GM21529 (cell line): Measurements from ENCODE around the gene DCT.

ENCODE experiments used
- ATAC-seq: cut with Tn5 transposase; IDR thresholded peaks from one replicate; pipeline ENCODE4 v1.9.1; 2021; ENCODE audit not compliant: unreplicated experiment

Gene DCT

DNA sequence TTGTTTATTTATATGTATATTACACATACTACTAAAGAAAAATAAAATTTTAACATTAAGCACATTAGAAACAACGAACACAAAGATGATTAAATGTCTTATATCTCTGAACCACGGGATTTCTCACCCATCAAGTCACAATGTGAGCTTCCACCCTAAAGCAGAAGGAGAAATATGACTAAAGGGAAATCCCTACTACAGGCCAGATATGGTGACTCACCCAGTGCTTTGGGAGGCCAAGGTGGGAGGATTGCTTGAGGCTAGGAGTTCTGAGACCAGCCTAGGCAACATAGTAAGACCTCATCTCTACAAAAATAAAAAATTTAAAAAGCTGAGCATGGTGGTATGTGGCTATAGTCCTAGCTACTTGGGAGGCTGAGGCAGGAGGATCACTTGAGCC is 24.6 kb downstream of the DCT start:
- ATAC-seq, result no peak

GRCh38 chr13:94454334-94454733 is 25.1 kb downstream of the DCT start:
- no peak for ATAC-seq

GRCh38 chr13:94444826-94445225 is 34.7 kb downstream of the DCT start:
- ATAC-seq, result no peak

GRCh38 chr13:94435604-94436226 is 43.8 kb downstream of the DCT start:
- ATAC-seq, result peak; percentile 62

- peak; percentile 73 for ATAC-seq
These were observed 46.2 kb downstream of the DCT start for GRCh38 chr13:94433055-94433961.

- ATAC-seq, result no peak
These were observed 47.5 kb downstream of the DCT start for GRCh38 chr13:94431987-94432386.

DNA sequence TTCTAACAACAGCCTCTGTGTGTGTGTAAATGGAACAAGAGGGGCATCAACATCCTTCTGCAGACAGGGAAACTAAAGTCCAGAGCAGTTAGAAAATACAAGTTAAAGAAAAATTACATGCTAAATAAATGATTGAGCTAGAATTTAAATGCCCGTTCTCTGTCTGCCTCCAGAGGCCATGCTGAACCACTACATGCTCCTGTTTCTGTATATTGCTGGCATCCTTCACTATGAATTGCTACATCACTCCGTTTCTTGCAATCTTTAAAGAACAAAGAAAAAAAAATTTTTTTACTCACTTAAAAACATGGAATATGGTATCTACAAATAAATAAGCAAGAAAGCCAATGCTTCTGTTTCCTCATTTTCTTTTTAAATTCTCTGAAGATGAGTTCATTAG is 47.9 kb downstream of the DCT start:
- ATAC-seq, result no peak

DNA sequence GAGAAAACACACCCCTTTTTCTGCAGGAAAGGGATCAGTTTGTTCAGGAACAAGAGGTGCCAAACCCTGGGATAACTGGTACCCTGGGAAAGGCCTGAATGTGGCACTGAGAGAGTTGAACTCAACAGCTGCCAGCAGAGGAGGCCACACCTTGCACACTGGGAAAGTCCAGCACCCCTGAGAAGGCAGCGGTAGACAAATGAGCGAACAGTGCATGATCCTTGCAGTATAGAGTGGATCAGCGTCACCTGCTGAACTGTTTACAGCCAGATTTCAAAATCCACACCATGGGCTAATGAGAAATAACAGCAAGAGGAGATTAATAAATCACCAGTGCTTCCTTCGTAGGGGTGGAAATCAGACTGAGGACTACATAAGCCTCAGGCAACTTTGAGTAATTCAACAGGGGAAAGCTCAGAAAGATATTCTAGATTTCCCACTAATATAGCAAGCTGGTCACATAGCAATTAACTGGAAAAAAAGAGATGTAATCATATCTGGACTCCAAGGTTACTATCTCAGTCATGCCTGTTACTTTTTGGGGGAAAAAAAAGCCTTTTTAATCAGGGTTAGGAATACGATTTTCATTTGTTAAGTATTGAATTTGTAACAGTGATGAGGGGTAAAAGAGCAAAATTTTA is 52.0 kb downstream of the DCT start:
- ATAC-seq, result no peak

GRCh38 chr13:94419925-94420305 is 59.6 kb downstream of the DCT start:
- no peak for ATAC-seq

DNA sequence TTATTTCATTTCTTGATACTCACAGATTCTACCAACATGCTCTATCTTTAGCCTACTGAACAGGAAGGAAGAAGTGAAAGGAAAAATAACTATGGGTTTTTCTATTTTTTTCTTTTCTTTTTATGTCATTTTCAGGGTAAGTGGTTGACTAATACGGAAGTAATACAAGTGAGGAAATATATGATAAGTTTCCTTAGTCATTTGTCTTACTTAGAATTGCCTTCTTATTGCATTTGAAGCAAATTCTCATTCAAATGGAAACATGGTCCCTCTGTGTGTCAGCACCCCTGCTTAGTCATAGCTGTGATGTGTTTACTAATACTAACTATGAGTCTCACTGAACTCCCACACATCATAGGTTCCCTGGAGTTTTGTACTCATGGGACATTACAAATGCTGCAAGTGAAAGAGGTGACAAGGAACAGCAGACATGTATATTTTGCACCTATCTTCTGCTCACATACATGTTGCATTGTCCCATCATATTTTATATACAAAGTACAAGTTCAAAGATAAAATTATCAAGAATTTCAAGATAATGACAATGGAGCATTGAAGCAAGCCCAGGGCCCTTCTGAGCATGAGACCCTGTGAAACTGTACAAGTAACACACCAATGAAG is 60.1 kb downstream of the DCT start:
- peak; percentile 48 for ATAC-seq

- ATAC-seq, result no peak
These were observed 62.2 kb downstream of the DCT start for GRCh38 chr13:94417294-94417693.

DNA sequence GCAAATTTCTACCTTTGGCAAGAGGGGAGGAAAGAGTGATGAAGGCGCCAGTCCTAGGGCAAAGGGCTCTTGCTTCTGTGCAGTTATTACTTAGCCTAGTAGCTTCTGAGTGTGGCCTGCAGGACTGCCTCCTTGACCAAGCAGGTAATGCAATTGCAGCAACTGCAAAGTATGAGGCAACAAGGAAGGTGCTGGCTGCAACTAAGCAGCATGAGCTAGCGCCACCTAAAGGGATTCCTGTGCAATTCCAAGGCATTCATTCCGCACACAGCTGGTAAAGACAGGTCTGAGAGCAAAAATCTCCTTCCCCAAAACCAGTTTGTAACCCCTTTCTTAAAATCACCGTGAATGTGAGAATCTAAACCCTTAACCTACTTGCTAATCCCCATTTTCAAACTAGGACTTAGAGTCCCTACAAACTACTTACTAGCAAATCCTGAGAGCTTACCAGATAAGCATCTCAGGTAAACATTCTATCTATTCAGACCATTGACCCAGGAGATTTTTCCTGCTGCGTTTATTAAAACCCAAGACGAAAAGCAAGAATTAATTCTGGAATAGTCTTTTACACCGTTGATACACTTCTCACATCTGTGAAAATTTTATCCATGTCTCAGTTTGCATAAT is 62.9 kb downstream of the DCT start:
- no peak for ATAC-seq

DNA sequence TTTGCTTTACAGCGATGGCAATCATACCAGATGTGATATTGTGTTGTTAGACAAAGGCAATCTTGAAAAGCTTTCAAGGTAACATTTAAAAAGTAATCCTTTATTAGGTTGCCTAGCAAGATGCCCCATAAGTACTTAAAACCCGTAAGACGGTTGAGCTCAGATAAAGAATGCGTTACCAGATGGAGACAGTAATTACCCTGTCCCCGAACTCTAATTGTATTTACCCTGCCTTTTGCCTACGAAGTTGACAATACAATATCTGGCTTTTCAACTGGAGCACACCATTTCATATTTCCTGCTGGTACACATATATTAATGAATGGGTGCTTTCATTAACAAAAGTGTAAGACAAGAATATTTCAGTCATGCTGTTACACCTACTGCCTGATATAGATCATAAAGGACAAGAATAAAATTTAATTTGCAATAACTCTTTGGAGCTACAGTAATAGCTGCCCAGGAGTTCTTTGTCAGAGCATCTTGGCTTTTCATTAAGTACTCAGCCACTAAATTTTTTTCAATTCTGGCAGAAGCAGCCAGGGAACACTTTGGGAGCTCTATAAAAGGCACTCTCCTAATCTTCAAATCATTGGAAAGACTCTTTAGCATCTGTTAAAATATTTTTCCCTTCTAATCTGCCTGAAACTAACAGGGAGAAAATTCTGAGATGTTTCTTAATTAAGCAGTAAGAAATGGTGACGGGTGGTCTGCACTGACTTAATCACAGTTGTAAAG is 63.8 kb downstream of the DCT start:
- ATAC-seq, result no peak

DNA sequence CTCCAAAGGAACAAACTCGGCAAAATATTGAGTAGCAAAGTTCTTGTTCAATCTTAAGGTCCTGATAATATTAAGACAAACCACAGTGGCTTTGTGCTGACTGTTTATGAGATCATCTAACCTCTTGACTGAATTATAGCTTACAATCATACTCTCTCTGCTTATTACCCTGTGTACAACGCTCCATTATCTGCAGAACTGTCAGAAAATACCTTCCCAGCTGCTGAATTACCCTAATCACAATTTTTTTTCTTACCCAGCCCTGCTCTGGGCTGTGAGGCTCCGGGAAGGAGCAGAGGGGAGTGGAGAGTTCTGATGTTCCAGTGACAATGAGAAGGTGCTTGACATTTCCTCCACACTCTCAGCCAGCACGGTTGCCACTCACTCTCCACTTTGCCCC is 64.8 kb downstream of the DCT start:
- ATAC-seq, result no peak

- ATAC-seq, result no peak
These were observed 65.3 kb downstream of the DCT start for GRCh38 chr13:94414141-94414540.

DNA sequence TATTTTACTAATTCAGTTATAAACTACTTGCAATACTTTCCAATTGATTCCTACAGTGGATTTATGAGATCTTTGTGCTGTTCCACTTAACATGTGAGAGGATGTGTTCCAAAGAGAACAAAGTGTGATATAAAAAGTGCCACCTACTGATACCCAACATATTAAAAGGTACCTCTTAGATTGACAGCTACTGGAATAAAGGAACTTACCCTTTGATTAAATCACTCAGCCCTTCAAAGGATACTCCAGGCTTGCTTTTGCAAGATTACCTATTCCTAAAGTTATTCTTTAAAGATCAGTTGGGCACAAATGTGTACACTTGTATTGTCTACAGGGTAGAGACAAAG is 65.9 kb downstream of the DCT start:
- ATAC-seq, result no peak

DNA sequence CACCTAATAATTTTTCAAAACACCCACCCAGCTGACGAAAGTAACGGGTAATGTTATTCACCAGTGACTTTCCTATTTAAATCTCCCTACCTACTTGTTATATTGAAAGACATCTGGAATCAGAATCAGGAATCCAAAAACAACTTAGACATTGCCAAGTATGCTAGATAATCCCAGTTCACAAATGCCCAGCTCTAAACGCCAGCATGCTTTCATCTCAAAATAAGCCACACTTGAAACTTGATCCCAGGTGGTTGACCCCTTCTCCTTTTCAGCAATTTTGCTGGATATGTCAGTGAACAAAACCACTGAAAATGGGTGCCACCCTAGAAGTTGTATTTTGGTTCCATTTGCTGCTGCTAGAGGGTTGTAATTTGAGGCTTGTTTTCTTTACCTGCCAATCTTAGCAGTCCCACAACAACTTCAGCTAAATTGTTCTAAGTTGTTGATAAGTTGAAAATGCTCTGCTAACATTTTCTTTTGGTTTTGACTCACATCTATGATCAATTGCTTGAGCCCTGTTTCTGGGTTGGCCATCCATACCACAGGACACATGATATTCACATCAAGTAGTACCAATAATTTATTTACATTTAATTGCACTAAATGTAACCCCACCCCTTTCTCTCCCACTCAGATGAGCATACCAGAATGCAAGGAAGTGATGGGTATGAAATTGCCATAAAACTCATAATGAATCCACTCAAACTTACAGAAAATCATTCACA is 66.4 kb downstream of the DCT start:
- no peak for ATAC-seq

GRCh38 chr13:94411747-94412146 is 67.7 kb downstream of the DCT start:
- ATAC-seq, result no peak

DNA sequence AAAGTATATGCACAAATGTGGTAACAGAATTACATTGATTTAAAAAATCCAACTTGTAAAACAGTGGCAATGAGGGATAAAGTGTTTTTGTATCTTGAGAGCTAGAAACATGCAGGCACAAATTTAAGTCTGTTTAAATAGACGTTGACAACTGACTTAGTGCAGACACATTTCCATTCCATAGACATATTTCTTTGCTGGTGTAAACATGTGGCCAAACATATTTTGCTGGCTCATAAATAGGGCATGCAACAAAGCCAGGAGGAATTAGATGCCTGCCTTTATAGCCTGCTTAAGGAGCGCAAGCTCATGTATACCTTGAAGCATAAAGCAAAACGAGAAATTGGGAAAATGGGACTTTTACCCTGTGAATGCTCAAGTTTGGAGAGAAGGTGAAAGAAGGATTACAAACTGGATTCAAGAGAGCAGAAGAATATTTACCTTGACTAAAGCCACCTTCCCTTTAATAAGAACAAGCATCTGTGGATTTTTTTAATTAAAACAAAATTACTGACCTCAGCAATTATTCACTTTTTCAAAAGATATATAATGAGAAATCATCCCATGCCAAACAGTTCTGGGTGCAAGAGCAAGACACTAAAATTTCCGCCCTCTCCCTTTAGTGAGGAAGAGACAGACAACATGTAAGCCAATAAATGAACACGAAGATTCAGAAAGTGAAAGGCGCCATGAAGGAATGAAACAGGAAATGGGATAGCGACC is 71.0 kb downstream of the DCT start:
- no peak for ATAC-seq
